HG03039 (cell line): Measurements from ENCODE around the gene B9D1.

Experiments
- ATAC-seq: cut with Tn5 transposase; IDR thresholded peaks from one replicate; pipeline ENCODE4 v1.9.1; 2021; ENCODE audit warnings: mild to moderate bottlenecking, moderate library complexity; ENCODE audit not compliant: unreplicated experiment

The B9D1 gene

DNA sequence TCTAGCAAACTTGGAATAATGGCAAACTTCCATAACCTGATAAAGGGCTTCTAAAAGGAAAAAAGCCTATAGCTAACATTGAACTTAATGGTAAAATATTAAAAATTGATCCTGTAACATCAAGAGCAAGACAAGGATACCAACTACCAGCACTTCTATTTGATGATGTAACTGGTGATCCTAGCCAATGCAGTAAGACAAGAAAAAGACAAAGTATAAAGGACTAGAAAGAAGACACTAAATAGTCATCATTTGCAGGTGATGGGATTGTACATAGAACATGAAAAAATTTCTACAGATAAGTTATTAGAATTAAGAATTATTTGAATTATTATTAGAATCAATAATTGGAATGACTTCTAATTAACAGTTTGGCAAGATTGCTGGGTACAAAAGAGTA lies 37.0 kb downstream of the B9D1 start:
- ATAC-seq, result no peak

DNA sequence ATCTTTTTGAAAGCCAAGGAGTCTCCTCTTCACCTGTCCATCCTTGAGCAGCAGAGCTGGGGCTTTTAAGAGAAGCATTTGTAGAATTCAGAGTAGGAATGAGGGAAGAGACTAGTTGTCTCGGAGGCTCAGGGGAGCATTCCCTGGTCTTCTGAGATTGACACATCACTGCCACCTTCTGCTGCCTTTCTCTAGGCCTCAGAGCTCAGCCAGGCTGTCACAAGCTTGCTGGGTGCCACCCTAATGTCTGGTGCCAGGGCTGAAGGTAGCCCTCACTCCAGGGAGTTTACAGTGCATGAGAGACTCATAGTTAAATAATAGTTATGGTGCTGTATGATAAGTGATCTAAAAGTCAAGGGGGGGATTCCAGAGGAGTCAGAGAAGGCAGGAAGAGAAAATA lies 39.7 kb downstream of the B9D1 start:
- ATAC-seq, result no peak

DNA sequence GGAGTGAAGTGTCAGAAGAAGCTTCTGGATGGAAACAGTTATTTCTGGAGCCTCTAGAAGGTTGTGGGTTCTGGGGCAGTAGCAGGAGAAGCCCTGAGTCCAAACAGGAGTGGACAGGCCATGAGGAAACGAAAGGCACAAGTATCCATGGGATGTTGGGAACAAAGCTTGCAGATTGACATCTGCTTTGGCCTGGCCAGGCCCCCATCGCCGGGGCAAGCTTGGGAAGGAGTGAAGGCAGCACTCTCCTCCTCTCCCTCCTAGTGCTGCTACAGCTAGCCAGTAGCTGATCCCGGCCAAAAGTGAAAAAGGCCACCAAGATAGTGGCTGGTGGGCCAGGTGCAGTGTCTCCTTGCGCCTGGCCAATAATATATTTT lies 40.4 kb downstream of the B9D1 start:
- no peak for ATAC-seq

DNA sequence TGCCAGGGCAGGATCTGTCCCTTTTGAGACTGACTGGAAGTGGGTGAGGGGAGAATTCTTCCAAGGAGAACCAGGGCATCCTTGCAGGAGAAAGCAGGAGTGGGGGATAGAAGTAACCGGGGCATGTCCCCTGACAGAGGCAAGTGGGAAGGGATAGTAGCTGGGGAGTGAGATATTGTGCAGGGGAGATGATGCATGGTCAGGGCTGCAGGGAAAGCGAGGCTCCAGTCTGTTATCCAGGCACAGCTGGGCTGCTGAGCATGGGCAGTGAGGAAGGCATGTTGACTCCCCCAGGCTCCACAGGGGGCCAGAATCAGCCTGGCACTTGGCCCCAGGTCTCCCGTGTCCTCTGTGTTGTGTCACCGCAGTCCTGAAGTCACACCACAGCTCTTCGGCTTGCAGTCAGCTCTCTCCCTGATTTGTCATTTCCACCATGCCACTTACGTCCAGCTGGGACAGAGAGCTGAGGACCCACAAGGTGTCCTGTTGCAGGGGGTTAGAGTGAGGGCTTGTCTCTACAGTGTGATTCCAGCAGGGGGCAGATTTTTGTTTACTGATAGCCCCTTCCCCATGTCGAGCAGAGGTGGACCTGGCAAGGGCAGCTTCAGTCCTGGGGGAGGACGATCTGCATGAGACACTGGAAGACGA lies 40.9 kb downstream of the B9D1 start:
- ATAC-seq, result no peak

DNA sequence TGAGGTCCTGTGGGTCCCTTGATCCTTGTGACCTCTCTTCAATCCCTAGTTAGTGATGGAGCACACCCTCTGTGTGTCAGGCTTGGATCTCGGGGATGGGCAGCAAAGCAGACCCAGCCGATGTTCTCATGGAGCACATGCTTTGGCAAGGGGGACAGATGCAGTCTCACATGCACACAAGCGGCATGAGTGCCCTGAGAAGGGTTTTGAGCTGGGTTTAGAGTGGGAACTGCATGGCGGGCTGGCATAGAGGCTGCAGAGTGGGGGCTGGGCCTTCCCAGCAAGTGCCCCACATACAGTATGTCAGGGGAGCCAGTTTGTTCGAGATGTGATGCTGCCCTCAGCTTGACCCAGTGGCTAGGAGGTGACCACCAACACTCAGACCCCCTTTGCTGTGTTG lies 41.6 kb downstream of the B9D1 start:
- no peak for ATAC-seq

DNA sequence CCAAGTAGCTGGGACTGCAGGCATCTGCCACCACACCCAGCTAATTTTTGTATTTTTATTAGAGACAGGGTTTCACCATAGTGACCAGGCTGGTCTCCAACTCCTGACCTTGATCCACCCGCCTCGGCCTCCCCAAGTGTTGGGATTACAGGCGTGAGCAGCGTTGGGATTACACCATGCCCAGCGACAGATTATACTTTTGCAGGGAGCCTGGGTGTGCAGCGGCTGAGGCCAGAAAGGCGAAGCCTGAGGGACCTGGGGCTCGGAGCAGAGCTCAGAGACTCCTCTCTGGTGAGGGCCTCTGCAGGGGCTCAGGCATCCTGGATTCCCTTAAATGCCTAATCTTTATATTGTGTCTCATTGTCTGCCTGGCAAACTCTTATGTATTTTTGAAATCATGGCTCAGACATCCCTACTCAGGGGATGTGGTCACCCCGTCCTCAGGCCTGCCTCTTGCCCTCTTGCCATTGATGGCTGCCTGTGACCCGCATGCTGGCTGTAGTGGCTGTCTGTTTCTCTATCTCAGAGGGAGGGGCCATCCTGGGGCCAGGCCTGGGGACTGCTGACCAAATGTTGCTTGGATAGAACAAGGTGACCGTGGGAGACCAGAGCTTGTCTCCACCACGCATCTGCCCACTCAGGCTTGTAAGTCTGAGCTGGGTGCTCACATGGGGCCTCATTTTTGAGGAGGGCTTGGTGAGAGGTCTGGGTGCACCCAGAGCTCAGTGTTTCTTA lies 42.6 kb downstream of the B9D1 start:
- ATAC-seq, result no peak

DNA sequence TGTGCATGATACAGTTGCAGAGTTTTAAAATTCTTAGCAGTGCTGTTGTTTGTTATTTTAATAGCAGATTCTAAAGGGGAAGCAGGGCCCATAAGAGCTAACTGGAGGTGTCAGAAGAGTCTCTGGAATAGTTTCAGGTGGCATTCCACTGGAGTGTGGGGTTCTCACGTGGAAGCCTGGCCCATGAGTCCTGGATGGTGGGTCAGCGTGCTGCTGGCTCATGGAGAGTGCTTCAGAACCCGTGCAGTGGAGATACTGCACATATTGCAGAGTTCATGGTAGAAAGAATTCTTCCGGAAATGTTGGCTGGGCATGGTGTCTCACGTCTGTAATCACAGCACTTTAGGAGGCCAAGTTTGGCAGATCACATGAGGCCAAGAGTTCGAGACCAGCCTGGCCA lies 43.9 kb downstream of the B9D1 start:
- ATAC-seq, result no peak

DNA sequence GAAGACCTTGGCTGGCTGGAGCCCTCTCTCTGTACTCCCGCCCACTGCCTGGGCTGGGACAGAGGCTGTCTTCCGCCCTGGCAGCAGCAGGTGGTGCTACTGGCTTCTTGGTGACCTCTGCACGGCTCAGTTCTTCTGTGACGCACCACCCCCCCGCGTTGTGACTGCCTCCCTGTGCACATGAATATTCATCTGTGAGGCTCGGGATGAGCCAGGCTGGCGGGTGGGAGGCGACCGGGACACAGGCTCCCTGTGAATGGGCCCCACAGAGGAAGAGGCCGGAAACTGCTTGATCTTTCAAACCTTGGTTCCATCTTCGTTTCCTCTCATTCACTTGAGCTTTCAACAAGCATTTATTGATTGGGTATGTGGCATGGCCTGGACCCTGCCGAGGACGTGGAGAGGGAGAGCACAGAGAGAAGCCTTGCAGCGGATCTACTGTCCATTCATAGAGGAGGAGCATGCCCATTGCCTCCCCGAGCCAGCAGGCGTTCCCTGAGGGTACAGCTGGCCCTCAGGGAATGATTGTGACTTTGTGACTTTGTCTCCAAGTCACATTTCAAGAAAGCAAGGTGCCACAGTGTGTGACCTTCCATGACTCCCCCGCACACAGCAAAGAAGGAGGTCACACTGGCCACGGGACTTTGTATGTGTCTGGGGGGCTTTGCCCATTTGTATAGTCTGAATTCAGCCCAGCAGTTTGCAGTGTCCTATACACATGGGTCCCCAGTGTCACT lies 45.0 kb downstream of the B9D1 start:
- no peak for ATAC-seq

DNA sequence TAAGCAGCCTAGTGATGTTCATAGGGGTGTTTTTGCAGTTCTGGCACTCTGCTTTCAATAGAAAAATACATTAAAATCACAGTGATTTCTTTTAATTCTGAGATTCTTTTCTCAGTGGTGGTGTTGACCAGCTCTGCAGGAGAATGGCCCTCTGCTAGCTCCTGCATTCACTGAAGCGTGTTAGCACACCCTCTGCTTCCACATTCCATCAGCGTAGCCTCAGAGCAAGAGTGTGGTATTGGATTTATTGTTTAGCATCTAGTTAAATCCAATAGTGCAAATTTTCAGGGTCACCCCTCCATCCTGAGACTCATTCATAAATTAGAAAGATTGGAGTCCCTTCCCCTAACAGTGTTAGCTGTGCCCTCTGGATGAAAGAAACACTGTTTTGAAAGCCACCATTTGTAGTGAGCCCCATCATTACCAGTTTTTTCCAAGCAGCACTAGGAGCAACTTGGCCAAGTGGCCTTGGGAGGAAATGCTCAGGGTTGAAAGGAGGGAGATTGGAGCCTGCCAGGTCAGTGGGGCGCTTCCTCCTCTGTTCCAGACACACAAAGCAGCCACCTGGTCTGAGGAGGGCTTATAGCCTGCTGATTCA lies 45.7 kb downstream of the B9D1 start:
- no peak for ATAC-seq

DNA sequence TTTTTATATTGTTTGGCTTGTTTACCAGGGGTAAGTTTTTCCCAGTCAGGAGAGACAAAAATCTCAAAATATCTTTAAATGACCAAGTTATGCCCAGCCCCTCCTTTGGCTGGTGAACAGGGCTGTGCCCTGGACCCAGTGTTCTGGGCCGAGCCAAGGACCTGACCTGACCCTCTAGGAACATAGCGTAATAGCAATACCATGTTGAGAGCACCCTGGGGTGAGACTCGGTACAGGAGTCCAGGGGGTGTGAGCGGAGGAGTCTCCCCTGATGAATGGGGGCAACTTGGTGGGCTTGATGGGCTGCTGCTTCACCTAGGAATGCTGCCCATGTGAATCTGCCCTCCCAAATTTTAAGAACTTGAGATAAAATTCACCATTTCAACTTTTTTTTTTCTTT lies 47.4 kb downstream of the B9D1 start:
- ATAC-seq, result no peak

DNA sequence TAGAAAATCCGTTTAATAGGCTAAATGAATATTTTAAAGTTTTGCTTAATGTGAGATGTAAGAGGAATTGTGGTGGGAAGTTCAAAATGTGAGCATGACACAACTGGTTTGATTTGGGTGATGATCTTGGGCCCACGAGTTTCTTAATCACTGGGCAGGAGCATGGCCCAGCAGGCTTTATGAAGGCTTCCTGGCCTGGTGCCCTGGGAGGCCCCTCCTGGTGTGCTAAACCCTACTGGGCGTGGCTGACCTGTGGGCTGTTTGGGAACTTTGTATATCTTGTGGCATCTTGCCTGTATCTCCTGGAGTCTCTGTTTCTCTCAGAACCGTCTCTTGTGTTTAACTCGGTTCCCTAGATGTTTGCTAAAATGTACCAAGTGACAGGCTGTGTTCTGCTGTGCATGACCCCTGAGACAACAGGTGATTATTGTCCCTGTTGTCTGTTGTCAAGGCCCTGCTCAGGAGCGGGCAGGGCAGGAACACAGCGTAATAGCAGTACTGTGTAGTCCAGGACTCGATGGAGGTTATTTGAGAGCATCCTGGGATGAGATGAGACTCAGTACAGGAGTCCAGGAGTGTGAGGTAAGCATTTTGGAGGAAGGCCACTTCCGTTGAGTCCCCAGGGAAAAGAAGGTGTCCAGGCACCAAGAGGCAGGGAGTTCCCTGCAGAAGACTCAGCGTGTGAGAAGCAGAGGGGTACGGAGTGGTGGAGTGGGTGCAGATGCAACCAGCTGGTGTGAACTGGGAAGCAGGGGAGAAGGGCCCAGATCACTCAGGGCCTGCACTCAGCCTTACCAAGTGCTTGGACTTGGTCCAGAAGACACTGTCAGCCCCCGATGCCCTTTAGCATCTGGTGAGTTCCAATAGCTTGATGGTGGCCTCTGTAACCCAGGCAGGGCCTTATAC lies 48.5 kb downstream of the B9D1 start:
- ATAC-seq, result no peak

DNA sequence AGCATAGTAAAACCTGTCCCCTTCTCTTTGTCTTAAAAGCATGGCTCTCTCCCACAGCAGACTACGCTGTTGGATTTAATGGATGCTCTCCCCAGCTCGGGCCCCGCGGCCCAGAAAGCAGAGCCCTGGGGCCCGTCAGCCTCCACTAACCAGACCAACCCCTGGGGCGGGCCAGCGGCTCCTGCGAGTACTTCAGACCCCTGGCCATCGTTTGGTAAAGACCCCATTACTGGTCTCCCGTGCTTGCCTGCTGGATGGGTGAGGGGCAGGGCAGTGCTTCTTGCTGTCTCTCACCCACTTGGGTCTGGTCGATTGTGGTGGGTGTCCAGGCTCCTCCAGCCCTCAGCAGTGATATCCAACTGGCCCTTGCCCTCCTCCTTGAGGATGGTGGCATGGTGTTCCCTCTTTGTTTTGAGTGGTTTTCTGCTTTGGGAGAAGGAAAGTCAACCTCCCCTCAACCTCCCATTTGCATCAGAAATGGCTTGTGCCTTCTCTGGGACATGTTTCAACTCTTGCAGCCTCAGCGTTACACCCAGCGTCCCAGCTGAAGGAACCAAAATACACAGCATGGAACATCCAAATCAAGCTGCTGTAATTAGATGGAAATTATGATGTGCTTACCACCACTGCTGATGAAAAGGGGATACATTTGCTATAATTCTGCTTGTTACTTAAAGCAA lies 49.3 kb downstream of the B9D1 start:
- ATAC-seq, result no peak

DNA sequence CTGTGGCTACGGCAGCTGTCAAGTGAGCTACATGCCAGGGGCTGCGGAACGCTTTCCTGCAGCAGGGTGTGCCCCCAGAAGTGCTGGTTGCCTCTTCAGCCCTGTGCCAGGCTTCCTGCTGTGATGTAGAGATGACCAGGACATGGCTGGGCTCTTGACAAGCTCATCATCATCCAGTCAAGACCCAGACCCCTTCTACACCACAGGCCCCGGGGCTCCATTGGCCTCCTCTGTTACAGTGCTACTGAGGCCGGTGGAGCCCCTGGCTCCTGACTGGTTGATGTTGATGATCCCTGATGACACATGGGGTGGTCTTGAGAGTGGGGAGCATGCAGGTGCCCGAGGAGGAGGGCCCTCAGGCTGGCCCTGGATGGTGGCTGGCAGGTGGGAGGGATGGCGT lies 50.1 kb downstream of the B9D1 start:
- ATAC-seq, result no peak

DNA sequence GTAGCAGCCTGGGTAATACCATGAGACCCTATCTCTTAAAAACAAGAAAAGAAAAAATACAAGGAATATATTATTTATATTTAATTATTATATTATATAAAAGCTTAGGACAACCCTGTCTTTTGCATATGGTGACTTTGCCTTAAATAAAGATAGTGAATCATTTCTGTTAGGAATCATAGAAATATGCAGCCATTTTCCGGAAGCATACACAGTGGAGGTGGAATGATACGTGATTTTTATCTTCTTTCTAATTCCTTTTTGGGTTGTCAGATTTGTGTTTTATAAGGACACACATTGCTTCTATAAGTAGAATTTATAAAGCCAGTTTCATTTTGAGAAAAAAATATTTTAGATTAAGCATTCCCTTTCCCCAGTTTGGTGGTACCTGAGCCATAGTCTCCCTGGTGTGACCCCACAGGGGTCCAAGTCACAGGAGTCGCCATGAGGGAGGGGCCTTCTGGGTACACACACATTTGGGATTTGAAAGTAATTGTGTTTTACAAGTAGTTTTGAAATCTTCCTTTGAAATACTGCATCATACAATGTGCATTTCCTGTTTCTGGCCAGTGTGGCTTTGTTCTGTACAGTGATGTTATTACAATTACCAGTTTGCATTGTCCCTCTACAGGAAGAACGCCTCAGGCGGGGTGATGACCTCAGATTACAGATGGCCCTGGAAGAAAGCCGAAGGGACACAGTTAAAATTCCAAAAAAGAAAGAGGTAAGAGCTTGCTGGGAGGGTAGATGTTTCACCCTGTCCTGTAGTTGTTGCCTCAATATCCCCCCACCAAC lies 50.9 kb downstream of the B9D1 start:
- no peak for ATAC-seq

DNA sequence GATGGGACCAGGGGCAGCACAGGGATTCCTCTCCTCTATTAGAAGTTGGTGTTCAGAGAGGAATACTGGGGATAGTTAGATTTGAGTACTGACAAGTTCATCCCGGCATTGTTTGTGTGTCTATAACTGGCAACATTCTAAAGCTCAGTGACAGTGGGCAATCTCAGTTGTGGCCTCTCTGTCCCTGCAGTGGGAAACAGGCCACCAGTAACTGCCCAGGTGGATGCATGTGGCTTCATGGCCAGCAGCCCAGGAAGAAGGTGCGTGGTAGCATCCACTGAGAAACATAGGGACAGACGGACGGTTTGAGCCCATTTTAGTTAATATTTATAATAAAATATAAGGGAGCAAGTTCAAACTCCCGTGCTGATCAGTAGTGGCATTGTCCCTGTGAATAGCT lies 51.5 kb downstream of the B9D1 start:
- ATAC-seq, result no peak

DNA sequence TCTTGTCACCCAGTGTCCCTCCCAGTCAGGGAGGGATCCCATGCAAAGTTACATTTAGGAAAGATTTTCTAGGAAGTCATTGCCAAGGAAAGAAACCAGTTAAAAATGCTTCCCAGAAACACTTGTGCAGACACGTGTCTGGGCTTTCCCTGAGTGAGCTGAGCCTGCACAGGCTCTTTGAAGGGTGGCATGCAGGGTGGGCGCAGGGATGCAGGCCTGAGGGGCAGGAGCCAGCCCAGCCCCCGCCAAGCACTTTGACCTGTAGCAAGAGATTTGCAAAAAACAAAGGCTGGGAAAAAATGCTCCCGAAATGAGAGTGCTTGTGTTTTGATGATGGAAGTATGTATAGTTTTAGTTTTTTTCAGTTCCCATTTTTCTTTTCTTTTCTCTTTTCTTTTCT lies 52.4 kb downstream of the B9D1 start:
- no peak for ATAC-seq

DNA sequence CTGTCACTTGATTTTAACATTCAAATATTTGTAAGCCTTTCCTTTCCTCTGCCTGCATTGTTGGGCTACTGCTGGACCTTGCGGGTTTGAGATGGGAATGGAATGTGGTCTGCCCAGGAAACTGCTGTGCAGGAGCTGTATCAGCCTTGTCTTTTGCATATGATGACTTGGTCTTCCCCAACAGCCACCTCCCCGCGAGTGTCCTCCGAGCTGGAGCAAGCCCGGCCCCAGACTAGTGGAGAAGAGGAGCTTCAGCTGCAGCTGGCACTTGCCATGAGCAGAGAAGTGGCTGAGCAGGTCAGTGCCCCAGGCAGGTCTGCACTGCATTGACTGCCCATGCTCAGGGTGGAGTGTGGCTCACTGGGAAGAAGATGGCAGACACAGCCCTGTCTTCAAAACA lies 52.8 kb downstream of the B9D1 start:
- no peak for ATAC-seq

DNA sequence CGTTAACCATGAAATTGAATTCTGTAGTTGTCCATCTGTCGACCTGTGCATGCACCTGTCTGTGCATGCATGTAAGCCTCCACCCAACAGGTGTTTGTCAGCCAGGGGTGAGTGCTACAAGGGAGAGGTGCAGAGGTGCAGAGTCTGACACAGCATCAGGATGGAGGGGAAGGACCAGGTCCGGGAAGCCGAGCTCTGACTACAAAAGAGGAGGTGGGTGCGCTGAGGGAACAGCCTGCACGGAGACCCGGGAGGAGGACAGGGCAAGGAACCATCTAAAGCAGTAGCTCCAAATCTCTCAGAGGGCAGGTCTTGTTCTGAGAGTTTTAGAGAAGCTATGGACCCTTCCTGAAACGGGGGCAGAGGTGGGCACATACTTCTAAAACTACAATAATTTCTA lies 54.1 kb downstream of the B9D1 start:
- no peak for ATAC-seq

DNA sequence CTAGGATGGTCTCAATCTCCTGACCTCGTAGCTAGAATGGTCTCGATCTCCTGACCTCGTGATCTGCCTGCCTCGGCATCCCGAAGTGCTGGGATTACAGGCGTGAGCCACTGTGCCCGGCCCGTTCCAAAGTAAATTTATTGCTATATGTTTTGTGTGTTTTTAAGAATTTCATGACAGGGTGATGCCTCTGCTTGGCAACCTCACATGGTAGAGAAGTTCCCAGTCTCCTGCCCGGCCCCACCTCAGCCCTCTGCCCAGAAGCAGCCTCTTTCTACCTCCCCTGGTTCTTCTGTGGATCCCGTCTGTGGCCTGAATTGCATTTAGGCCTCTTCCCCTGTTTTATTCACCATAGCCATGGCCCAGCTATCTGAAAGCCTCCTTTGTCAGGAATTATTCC lies 55.0 kb downstream of the B9D1 start:
- no peak for ATAC-seq
